ENCODE results near the gene EIF4G3. TPM values are rescaled to one million over a fixed set of nuclear protein-coding genes. Genes with fewer than 3 reads are reported as not detected.

EIF4G3 gene
- total and polyA plus RNA-seq, 10 donors = 14.3 to 97.3 (median 64.1) TPM

DNA sequence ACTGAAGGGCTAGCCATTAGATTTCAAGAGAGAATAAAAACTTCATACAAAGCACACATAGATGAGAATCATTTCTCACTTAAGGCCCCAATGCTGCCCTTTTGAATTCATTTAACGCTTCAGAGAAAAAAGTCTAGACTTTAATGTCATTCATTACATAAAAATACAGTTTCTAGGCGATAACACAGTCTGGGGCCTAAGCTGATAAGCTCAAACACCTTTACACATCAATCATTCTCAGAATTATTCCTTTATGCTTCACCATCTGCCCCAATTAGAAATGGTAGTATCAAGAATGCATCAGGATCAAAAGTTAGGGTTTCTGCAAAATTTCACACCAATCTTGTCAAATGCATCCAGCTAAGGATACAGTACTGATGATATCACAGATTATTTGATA is 289.5 kb downstream of the EIF4G3 start:
- no peak overlapping the region for H3K4me3 ChIP-seq
- H3K27me3 ChIP-seq (replicated peaks in 1 of 7) = no peaks in the 10 kb centered on the region
- no peaks in the 10 kb centered on the region for H3K4me1 ChIP-seq
- DNase-seq = no peak
- 94 to 99% (median 97%) methylated on average over 2 of the region's 2 CpGs for WGBS, 5 donors
- intact Hi-C loops (cut with DNase I; ENCODE audit: low total_unique reads) = no loop called here
- peaks cover 0 to 78% (median 31%) of the 10 kb centered on the region in 6 donors for H3K36me3 ChIP-seq
- TF ChIP-seq POLR2AphosphoS5 (IDR thresholded peaks at IDR 0.05) (no peak), POLR2A (IDR thresholded peaks at IDR 0.05) (no peak)
- TF ChIP-seq, protein P1, sequence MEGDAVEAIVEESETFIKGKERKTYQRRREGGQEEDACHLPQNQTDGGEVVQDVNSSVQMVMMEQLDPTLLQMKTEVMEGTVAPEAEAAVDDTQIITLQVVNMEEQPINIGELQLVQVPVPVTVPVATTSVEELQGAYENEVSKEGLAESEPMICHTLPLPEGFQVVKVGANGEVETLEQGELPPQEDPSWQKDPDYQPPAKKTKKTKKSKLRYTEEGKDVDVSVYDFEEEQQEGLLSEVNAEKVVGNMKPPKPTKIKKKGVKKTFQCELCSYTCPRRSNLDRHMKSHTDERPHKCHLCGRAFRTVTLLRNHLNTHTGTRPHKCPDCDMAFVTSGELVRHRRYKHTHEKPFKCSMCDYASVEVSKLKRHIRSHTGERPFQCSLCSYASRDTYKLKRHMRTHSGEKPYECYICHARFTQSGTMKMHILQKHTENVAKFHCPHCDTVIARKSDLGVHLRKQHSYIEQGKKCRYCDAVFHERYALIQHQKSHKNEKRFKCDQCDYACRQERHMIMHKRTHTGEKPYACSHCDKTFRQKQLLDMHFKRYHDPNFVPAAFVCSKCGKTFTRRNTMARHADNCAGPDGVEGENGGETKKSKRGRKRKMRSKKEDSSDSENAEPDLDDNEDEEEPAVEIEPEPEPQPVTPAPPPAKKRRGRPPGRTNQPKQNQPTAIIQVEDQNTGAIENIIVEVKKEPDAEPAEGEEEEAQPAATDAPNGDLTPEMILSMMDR (IDR thresholded peaks at IDR 0.05 in 8 of 11, conservative IDR thresholded peaks at IDR 0.05 in 3 of 11) = no peak
- no peaks in the 10 kb centered on the region for H3K9me3 ChIP-seq
- H3K27ac ChIP-seq = no peak overlapping the region

GRCh38 chr1:20885121-20885520 is 291.6 kb downstream of the EIF4G3 start:
- TF ChIP-seq POLR2A (IDR thresholded peaks at IDR 0.05) (no peak), POLR2AphosphoS5 (IDR thresholded peaks at IDR 0.05) (no peak)
- TF ChIP-seq, protein P1 (IDR thresholded peaks at IDR 0.05 in 8 of 11, conservative IDR thresholded peaks at IDR 0.05 in 3 of 11) = no peak

GRCh38 chr1:20884513-20884912 is 292.2 kb downstream of the EIF4G3 start:
- Histone ChIP-seq H3K27me3 (replicated peaks in 1 of 7) (no peaks in the 10 kb centered on the region), H3K36me3 (peaks cover 0 to 72% (median 14%) of the 10 kb centered on the region in 6 donors), H3K4me1 (no peaks in the 10 kb centered on the region), H3K27ac (no peak overlapping the region), H3K4me3 (no peak overlapping the region), H3K9me3 (no peaks in the 10 kb centered on the region)
- WGBS, 5 donors = 91 to 97% (median 94%) methylated on average over 3 of the region's 3 CpGs
- DNase-seq = no peak
- TF ChIP-seq, protein P1 (IDR thresholded peaks at IDR 0.05 in 8 of 11, conservative IDR thresholded peaks at IDR 0.05 in 3 of 11) = no peak
- TF ChIP-seq POLR2A (IDR thresholded peaks at IDR 0.05) (no peak), POLR2AphosphoS5 (IDR thresholded peaks at IDR 0.05) (no peak)
- intact Hi-C loops (cut with DNase I; ENCODE audit: low total_unique reads) = no loop called here

More at GRCh38 chr1:20885121-20885520, 291.6 kb downstream of the EIF4G3 start:
- Histone ChIP-seq H3K4me1 (no peaks in the 10 kb centered on the region), H3K36me3 (peaks cover 0 to 72% (median 14%) of the 10 kb centered on the region in 6 donors), H3K9me3 (no peaks in the 10 kb centered on the region), H3K27ac (no peak overlapping the region), H3K4me3 (no peak overlapping the region), H3K27me3 (replicated peaks in 1 of 7) (no peaks in the 10 kb centered on the region)
- WGBS, 5 donors = 76 to 90% (median 87%) methylated on average over 3 of the region's 3 CpGs
- DNase-seq = no peak
- intact Hi-C loops (cut with DNase I; ENCODE audit: low total_unique reads) = no loop called here

- intact Hi-C loops (cut with DNase I; ENCODE audit: low total_unique reads) = no loop called here
- no peak for DNase-seq
- Histone ChIP-seq H3K4me3 (no peak overlapping the region), H3K4me1 (no peaks in the 10 kb centered on the region), H3K36me3 (peaks cover 0 to 73% (median 21%) of the 10 kb centered on the region in 6 donors), H3K27me3 (replicated peaks in 1 of 7) (no peaks in the 10 kb centered on the region), H3K9me3 (no peaks in the 10 kb centered on the region), H3K27ac (no peak overlapping the region)
- 87 to 93% (median 88%) methylated on average over 3 of the region's 3 CpGs for WGBS, 5 donors
- TF ChIP-seq, protein P1 (IDR thresholded peaks at IDR 0.05 in 8 of 11, conservative IDR thresholded peaks at IDR 0.05 in 3 of 11) = no peak
- TF ChIP-seq POLR2A (IDR thresholded peaks at IDR 0.05) (no peak), POLR2AphosphoS5 (IDR thresholded peaks at IDR 0.05) (no peak)
These were observed 292.9 kb downstream of the EIF4G3 start for GRCh38 chr1:20883766-20884165.

Measured in spleen (tissue), 11 donors.